ENCODE results near the gene ZNF638.

ZNF638 gene

GRCh38 chr2:71336802-71337201, 5.2 kb downstream of the ZNF638 start:
- Histone ChIP-seq H4K20me1 (ENCODE audit: insufficient read depth, low read length, poor library complexity, severe bottlenecking) (peaks cover 96% of the 10 kb centered on the region), H3F3A (ENCODE audit: low read depth) (no peaks in the 10 kb centered on the region), H3K9ac (ENCODE audit: low read depth, low read length, poor library complexity, severe bottlenecking) (no peak overlapping the region), H3K36me3 (ENCODE audit: insufficient read depth, low read length) (no peaks in the 10 kb centered on the region), H3K9me3 (ENCODE audit: insufficient read depth, low read depth, low read length) (no peaks in the 10 kb centered on the region), H3K9me2 (replicated peaks; ENCODE audit: low read depth, low read length) (no peaks in the 10 kb centered on the region), H3K4me2 (ENCODE audit: low read depth, low read length, poor library complexity, severe bottlenecking) (peak overlapping the region; percentile 80), H3K79me2 (ENCODE audit: insufficient read depth, low read length) (peaks cover 100% of the 10 kb centered on the region), H3K27me3 (ENCODE audit: insufficient read depth, low read length, poor library complexity, severe bottlenecking) (no peaks in the 10 kb centered on the region), H2AFZ (ENCODE audit: low read length) (no peak overlapping the region), H3K4me1 (ENCODE audit: insufficient read depth, low read length, poor library complexity, severe bottlenecking) (peaks cover 61% of the 10 kb centered on the region), H3K4me3 (ENCODE audit: low read length, poor library complexity, severe bottlenecking) (peak overlapping the region; percentile 56)
- TF ChIP-seq EZH2phosphoT487 (IDR thresholded peaks at IDR 0.05; ENCODE audit: borderline replicate concordance) (no peak), CTCF (conservative IDR thresholded peaks at IDR 0.05; ENCODE audit: low read length) (no peak)

- TF ChIP-seq CTCF (conservative IDR thresholded peaks at IDR 0.05; ENCODE audit: low read length) (no peak), EZH2phosphoT487 (IDR thresholded peaks at IDR 0.05; ENCODE audit: borderline replicate concordance) (no peak)
- no peaks in the 10 kb centered on the region for H3K27me3 ChIP-seq (ENCODE audit: insufficient read depth, low read length, poor library complexity, severe bottlenecking)
- H3K4me3 ChIP-seq (ENCODE audit: low read length, poor library complexity, severe bottlenecking) = peak overlapping the region; percentile 56
- H2AFZ ChIP-seq (ENCODE audit: low read length) = no peak overlapping the region
- no peaks in the 10 kb centered on the region for H3K9me2 ChIP-seq (replicated peaks; ENCODE audit: low read depth, low read length)
- no peaks in the 10 kb centered on the region for H3F3A ChIP-seq (ENCODE audit: low read depth)
- H3K4me2 ChIP-seq (ENCODE audit: low read depth, low read length, poor library complexity, severe bottlenecking) = peak overlapping the region; percentile 80
- H3K4me1 ChIP-seq (ENCODE audit: insufficient read depth, low read length, poor library complexity, severe bottlenecking) = peaks cover 59% of the 10 kb centered on the region
- no peaks in the 10 kb centered on the region for H3K9me3 ChIP-seq (ENCODE audit: insufficient read depth, low read depth, low read length)
- H4K20me1 ChIP-seq (ENCODE audit: insufficient read depth, low read length, poor library complexity, severe bottlenecking) = peaks cover 98% of the 10 kb centered on the region
- no peaks in the 10 kb centered on the region for H3K36me3 ChIP-seq (ENCODE audit: insufficient read depth, low read length)
- H3K79me2 ChIP-seq (ENCODE audit: insufficient read depth, low read length) = peaks cover 100% of the 10 kb centered on the region
- H3K9ac ChIP-seq (ENCODE audit: low read depth, low read length, poor library complexity, severe bottlenecking) = no peak overlapping the region
Measured at GRCh38 chr2:71337776-71338175, 6.2 kb downstream of the ZNF638 start.

GRCh38 chr2:71339685-71340084, 8.1 kb downstream of the ZNF638 start:
- Histone ChIP-seq H3K9me2 (replicated peaks; ENCODE audit: low read depth, low read length) (no peaks in the 10 kb centered on the region), H3K9me3 (ENCODE audit: insufficient read depth, low read depth, low read length) (no peaks in the 10 kb centered on the region), H3K4me2 (ENCODE audit: low read depth, low read length, poor library complexity, severe bottlenecking) (peak overlapping the region; percentile 80), H3K27me3 (ENCODE audit: insufficient read depth, low read length, poor library complexity, severe bottlenecking) (no peaks in the 10 kb centered on the region), H3K36me3 (ENCODE audit: insufficient read depth, low read length) (no peaks in the 10 kb centered on the region), H3K9ac (ENCODE audit: low read depth, low read length, poor library complexity, severe bottlenecking) (no peak overlapping the region), H3K4me1 (ENCODE audit: insufficient read depth, low read length, poor library complexity, severe bottlenecking) (peaks cover 51% of the 10 kb centered on the region), H4K20me1 (ENCODE audit: insufficient read depth, low read length, poor library complexity, severe bottlenecking) (peaks cover 93% of the 10 kb centered on the region), H3K79me2 (ENCODE audit: insufficient read depth, low read length) (peaks cover 94% of the 10 kb centered on the region), H3F3A (ENCODE audit: low read depth) (no peaks in the 10 kb centered on the region), H2AFZ (ENCODE audit: low read length) (no peak overlapping the region), H3K4me3 (ENCODE audit: low read length, poor library complexity, severe bottlenecking) (peak overlapping the region; percentile 13)
- TF ChIP-seq EZH2phosphoT487 (IDR thresholded peaks at IDR 0.05; ENCODE audit: borderline replicate concordance) = no peak
- no peak for TF ChIP-seq CTCF (conservative IDR thresholded peaks at IDR 0.05; ENCODE audit: low read length)

Data from Loucy (cell line).